ENCODE results near the gene SMAD4. TPM values are rescaled to one million over a fixed set of nuclear protein-coding genes. Genes with fewer than 3 reads are reported as not detected.
"Not testable (repeated sequence)": the region's sequence is repeated elsewhere in the genome, so short reads cannot be mapped to it uniquely, and the experiment has no call there.

The SMAD4 gene
- total RNA-seq, 2 experiments from 2014 or later, result 57.2 to 59.5 TPM

DNA sequence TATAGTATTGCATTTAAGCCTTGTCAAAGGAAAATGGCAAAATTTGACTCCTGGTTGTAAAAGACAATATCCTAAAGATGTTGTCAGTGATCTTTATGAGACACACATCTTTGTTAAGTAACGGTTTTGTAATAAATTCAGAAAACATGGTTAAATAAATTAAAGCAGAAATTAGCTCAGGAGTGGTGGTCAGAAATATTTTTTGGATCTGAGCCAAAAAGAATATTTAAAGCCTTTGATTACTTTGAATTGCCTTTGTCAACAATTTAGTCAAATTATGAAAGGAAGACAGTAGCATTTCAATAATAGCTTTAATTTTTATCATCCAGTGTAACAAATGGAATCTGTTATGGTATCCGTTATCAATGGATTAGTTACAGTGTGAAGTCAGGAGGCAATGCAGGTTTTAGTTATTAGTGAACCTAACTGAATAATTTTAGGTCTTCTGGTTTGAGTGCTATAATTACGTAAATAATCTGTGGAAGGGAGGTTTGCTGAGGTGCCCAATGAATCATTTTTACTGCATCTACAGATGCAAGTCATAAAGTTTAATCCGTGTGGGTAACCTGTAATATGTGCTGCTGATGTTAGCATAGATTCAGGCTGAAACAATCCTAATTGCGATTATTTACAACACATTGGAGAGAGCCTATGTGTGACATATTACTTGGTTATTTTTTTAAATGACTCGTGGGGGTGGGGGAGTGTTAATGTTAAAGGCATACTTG lies 42.7 kb downstream of the SMAD4 start:
- H3K36me3 Mint-ChIP-seq, result peaks cover 44% of the 10 kb centered on the region

DNA sequence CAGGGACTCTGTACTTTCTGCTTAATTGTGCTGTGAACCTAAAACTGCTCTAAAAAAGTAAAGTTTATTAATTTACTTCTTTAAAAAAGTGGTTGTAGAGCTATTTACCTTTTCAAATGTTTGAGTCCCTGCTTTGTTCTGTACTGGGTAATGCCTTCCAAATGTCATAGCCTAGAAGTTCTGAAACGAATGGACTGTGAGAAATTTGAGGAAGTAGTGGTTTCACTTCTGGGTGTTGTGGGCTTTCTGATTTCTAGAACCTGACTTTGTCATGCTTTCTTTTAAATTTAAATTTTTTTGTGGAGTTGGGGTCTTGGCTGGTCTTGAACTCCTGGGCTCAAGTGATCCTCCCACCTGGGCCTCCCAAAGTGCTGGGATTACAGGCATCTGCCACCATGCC lies 44.6 kb downstream of the SMAD4 start:
- Mint-ChIP-seq H3K4me3 (no peak overlapping the region), H3K9me3 (no peaks in the 10 kb centered on the region), H3K36me3 (peaks cover 32% of the 10 kb centered on the region), H3K27ac (no peak overlapping the region), H3K27me3 (no peaks in the 10 kb centered on the region), H3K4me1 (peaks cover 35% of the 10 kb centered on the region)
- DNase-seq, result no peak

More for the DNA sequence above, 42.7 kb downstream of the SMAD4 start:
- Mint-ChIP-seq H3K9me3 (no peaks in the 10 kb centered on the region), H3K4me1 (peaks cover 35% of the 10 kb centered on the region), H3K27me3 (no peaks in the 10 kb centered on the region), H3K27ac (no peak overlapping the region), H3K4me3 (no peak overlapping the region)
- no peak for DNase-seq

DNA sequence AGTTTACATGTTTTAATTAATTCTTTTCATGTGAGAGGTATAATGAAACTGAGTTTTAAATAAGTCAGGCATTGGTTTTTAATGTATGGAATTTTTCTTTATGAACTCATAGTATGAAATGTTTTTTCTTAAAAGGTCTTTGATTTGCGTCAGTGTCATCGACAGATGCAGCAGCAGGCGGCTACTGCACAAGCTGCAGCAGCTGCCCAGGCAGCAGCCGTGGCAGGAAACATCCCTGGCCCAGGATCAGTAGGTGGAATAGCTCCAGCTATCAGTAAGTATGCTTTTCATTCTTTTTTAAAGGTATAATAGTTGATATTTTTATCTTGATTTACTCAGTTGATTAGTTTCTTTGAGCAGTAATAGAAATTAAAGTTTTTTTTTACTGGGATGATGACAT lies 46.5 kb downstream of the SMAD4 start:
- no peaks in the 10 kb centered on the region for H3K27me3 Mint-ChIP-seq
- H3K9me3 Mint-ChIP-seq, result no peaks in the 10 kb centered on the region
- H3K4me3 Mint-ChIP-seq, result no peak overlapping the region
- peaks cover 22% of the 10 kb centered on the region for H3K4me1 Mint-ChIP-seq
- peaks cover 31% of the 10 kb centered on the region for H3K36me3 Mint-ChIP-seq
- H3K27ac Mint-ChIP-seq, result no peak overlapping the region
- no peak for DNase-seq

DNA sequence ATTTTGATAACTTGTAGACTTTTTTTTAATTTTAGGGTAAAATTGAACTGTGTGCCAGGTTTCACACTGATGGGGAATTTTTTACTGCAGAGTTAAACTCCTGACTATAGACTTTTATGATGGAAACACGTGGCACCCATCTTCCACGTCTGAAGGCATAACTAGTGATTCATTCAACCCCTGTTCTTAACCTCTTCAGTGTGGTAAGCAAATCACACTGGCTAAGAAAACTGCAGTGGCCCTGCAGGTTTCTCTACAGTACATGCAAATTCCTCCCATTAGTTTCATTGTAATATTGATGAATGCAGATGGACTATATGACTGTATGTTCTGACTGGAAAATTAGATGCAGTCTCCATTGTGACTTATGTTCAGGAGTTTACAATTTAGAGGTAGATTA lies 47.2 kb downstream of the SMAD4 start:
- H3K4me1 Mint-ChIP-seq, result peaks cover 23% of the 10 kb centered on the region
- no peak overlapping the region for H3K4me3 Mint-ChIP-seq
- H3K9me3 Mint-ChIP-seq, result no peaks in the 10 kb centered on the region
- H3K27me3 Mint-ChIP-seq, result no peaks in the 10 kb centered on the region
- DNase-seq, result no peak
- no peak overlapping the region for H3K27ac Mint-ChIP-seq
- peaks cover 26% of the 10 kb centered on the region for H3K36me3 Mint-ChIP-seq

DNA sequence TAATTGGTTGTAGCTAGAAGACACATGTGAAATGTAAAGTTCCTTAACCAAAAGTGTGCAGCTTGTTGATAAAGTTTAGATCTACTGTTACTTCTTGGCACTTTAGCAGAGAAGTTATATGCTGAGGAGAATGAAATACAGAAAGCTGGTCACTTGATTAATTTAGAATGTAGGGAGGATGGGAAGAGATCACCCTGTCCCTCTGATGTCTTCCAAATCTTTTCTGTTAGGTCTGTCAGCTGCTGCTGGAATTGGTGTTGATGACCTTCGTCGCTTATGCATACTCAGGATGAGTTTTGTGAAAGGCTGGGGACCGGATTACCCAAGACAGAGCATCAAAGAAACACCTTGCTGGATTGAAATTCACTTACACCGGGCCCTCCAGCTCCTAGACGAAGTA lies 48.0 kb downstream of the SMAD4 start:
- no peaks in the 10 kb centered on the region for H3K27me3 Mint-ChIP-seq

DNA sequence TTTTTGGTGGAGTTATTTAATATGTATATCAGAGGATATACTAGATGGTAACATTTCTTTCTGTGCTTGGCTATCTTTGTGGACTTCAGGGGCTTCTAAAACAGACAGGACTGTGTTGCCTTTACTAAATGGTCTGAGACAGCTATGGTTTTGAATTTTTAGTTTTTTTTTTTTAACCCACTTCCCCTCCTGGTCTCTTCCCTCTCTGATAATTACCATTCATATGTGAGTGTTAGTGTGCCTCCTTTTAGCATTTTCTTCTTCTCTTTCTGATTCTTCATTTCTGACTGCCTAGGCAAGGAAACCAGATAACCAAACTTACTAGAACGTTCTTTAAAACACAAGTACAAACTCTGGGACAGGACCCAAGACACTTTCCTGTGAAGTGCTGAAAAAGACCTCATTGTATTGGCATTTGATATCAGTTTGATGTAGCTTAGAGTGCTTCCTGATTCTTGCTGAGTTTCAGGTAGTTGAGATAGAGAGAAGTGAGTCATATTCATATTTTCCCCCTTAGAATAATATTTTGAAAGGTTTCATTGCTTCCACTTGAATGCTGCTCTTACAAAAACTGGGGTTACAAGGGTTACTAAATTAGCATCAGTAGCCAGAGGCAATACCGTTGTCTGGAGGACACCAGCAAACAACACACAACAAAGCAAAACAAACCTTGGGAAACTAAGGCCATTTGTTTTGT lies 52.7 kb downstream of the SMAD4 start:
- H3K36me3 Mint-ChIP-seq, result peaks cover 61% of the 10 kb centered on the region
- peak overlapping the region; percentile 93 for H3K27ac Mint-ChIP-seq
- DNase-seq, result no peak
- peak overlapping the region; percentile 19 for H3K4me3 Mint-ChIP-seq
- peaks cover 19% of the 10 kb centered on the region for H3K4me1 Mint-ChIP-seq
- H3K27me3 Mint-ChIP-seq, result no peaks in the 10 kb centered on the region
- peaks cover 12% of the 10 kb centered on the region for H3K9me3 Mint-ChIP-seq

More for the DNA sequence above, 48.0 kb downstream of the SMAD4 start:
- Mint-ChIP-seq H3K36me3 (peaks cover 31% of the 10 kb centered on the region), H3K4me3 (no peak overlapping the region), H3K4me1 (peaks cover 28% of the 10 kb centered on the region), H3K27ac (no peak overlapping the region), H3K9me3 (no peaks in the 10 kb centered on the region)
- DNase-seq, result no peak

DNA sequence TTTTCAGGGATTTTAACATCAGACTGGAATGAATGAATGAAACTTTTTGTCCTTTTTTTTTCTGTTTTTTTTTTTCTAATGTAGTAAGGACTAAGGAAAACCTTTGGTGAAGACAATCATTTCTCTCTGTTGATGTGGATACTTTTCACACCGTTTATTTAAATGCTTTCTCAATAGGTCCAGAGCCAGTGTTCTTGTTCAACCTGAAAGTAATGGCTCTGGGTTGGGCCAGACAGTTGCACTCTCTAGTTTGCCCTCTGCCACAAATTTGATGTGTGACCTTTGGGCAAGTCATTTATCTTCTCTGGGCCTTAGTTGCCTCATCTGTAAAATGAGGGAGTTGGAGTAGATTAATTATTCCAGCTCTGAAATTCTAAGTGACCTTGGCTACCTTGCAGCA lies 53.4 kb downstream of the SMAD4 start:
- H3K4me3 Mint-ChIP-seq, result no peak overlapping the region
- no peak for DNase-seq
- H3K27ac Mint-ChIP-seq, result peak overlapping the region; percentile 93
- no peaks in the 10 kb centered on the region for H3K27me3 Mint-ChIP-seq
- H3K4me1 Mint-ChIP-seq, result peaks cover 19% of the 10 kb centered on the region
- peaks cover 17% of the 10 kb centered on the region for H3K9me3 Mint-ChIP-seq
- peaks cover 68% of the 10 kb centered on the region for H3K36me3 Mint-ChIP-seq

DNA sequence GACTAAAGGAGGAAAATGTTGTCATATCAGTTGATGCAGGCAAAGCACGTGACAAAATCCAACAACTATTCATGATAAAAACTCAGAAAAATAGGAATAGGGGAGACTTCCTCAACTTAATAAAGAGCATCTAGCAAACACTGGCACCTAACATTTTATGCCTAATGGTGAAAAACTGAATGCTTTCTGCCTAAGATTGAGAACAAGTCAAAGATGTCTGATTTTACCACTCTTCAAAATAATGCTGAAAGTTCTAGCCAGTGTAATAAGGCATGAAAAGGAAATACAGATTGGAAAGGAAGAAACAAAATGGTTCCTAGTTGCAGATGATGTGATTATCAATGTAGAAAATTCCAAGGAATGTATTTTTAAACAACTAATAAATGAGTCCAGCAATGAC lies 58.4 kb downstream of the SMAD4 start:
- Mint-ChIP-seq H3K27ac (no peak overlapping the region), H3K9me3 (peaks cover 26% of the 10 kb centered on the region), H3K4me1 (peaks cover 4% of the 10 kb centered on the region), H3K27me3 (no peaks in the 10 kb centered on the region), H3K4me3 (no peak overlapping the region), H3K36me3 (peaks cover 51% of the 10 kb centered on the region)
- no peak for DNase-seq

DNA sequence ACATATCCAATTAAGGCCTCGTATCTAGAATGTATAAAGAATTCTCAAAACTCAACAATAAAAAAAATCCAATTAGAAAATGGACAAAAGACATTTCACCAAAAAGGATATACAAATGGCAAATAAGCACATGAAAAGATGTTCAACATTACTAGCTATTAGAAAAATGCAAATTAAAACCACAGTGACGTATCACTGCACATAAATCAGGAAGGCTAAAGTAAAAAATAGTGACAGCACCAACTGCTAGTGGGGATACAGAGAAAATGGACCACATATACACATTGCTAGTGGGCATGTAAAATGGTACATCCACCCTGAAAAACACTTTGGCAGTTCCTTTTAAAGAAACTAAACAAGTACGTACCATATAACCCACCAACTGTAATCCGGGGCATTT lies 59.7 kb downstream of the SMAD4 start:
- Mint-ChIP-seq H3K9me3 (peaks cover 29% of the 10 kb centered on the region), H3K27me3 (no peaks in the 10 kb centered on the region), H3K4me3 (no peak overlapping the region), H3K27ac (no peak overlapping the region), H3K36me3 (peaks cover 38% of the 10 kb centered on the region), H3K4me1 (no peaks in the 10 kb centered on the region)
- DNase-seq, result no peak

DNA sequence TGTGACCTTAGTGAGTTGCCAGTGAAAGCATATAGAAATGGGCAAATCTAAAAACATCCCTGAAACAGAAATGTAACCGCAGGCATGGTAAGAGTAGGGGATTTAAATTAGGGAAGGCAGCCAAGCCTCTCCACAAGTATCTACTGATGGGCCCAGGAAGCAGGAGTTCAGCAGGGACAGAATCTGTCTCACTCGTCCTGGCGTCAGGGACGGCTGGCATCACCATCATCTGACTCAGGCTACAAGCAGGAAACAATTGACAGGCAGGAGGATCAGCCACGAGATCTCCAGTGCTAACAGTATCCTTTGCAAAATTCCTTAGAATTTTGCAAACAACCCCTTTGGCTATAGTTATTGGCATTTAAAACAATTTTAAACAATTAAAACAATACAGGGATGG lies 61.3 kb downstream of the SMAD4 start:
- H3K9me3 Mint-ChIP-seq, result peaks cover 25% of the 10 kb centered on the region
- no peak overlapping the region for H3K27ac Mint-ChIP-seq
- H3K4me1 Mint-ChIP-seq, result no peaks in the 10 kb centered on the region
- no peak for DNase-seq
- H3K4me3 Mint-ChIP-seq, result no peak overlapping the region
- H3K27me3 Mint-ChIP-seq, result no peaks in the 10 kb centered on the region
- peaks cover 24% of the 10 kb centered on the region for H3K36me3 Mint-ChIP-seq

DNA sequence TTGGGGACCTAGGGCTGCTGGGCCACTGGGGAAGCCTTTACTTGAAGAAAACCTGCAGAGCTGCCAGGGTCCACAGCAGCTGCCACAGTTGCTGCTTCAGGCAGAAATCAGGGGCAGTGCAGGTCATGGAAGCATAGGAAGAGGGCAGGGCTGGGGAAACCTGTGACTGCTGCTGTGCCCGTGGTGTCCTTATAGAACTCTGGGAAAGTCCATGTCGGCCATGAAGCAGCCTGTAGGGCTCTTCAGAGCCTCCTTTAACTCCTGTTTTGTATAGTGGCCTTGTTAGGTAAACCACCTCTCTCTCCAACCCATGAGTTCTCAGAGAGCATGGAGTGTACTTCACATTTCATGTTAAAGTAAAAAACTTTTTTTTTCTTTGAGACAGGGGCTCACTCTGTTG lies 62.1 kb downstream of the SMAD4 start:
- peaks cover 21% of the 10 kb centered on the region for H3K9me3 Mint-ChIP-seq
- no peak overlapping the region for H3K4me3 Mint-ChIP-seq
- no peak for DNase-seq
- H3K27ac Mint-ChIP-seq, result no peak overlapping the region
- H3K27me3 Mint-ChIP-seq, result no peaks in the 10 kb centered on the region
- H3K36me3 Mint-ChIP-seq, result peaks cover 15% of the 10 kb centered on the region
- no peaks in the 10 kb centered on the region for H3K4me1 Mint-ChIP-seq

DNA sequence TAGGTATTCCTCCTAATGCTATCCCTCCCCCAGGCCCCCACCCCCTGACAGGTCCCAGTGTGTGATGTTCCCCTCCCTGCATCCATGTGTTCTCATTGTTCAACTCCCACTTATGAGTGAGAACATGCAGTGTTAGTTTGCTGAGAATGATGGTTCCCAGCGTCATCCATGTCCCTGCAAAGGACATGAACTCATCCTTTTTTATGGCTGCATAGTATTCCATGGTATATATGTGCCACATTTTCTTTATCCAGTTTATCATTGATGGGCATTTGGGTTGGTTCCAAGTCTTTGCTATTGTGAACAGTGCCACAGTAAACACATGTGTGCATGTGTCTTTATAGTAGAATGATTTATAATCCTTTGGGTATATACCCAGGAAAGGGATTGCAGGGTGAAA lies 63.0 kb downstream of the SMAD4 start:
- H3K27ac Mint-ChIP-seq, H3K36me3 Mint-ChIP-seq, H3K4me1 Mint-ChIP-seq, DNase-seq, H3K4me3 Mint-ChIP-seq, H3K27me3 Mint-ChIP-seq: not testable (repeated sequence)
- H3K9me3 Mint-ChIP-seq, result peaks cover 16% of the 10 kb centered on the region

DNA sequence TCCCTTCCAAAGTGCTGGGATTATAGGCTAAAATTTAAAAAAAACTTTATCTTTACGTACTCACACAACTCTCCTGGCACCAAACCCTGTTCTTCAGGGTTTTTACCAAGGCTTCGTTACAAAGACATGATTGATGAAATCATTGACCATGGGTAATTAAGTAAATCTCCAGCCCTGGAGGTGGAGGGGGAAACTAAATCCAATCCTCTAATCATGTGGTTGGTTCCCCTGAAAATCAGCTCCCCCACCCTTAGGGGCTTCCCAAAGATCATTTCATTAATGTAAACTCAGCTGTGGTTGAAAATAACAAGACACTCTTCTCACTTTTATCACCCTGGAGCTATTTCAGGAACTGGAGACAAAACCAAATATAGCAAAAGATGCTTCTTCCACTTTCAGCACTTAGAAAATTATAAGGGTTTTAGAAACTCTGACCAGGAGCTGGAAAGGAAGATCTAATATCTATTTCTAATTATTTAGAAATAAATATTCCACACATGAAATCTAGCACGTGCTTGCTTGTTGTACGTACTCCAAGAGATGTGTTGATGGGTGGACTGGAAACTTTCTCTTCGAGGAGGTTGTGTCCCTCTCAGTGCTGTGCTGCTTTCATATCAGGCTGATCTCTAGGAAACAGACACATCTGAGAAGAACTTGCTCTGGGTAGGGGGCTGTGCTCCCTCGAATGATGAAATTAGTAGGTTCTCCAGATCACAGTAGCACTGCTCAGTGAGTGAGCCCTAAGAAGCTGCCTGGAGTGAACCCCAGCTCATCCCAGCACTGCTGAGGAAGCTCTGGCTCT lies 67.2 kb downstream of the SMAD4 start:
- Mint-ChIP-seq H3K9me3 (peaks cover 10% of the 10 kb centered on the region), H3K27me3 (no peaks in the 10 kb centered on the region), H3K4me3 (no peak overlapping the region), H3K36me3 (no peaks in the 10 kb centered on the region), H3K27ac (no peak overlapping the region), H3K4me1 (no peaks in the 10 kb centered on the region)
- no peak for DNase-seq

DNA sequence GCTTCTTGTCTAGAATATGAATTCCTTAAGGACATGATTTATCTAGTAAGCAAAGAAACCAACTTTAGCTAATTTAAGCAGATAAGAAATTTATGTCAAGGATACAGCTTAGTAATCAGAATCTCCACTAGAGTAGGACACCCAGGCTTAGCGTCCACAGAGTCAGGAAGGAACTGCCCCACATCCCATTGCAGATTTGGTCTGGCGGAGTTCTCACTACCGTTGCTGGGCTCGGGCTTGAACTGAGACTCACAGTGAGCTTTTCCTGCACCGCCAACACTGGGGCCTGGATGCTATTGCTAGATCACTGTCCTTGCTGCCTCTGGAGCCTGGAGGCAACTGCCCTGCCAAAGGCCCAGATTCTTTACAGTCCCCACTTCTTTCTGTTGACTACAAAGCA lies 68.1 kb downstream of the SMAD4 start:
- Mint-ChIP-seq H3K36me3 (no peaks in the 10 kb centered on the region), H3K27ac (no peak overlapping the region), H3K9me3 (peaks cover 9% of the 10 kb centered on the region), H3K4me3 (no peak overlapping the region), H3K27me3 (no peaks in the 10 kb centered on the region), H3K4me1 (no peaks in the 10 kb centered on the region)
- no peak for DNase-seq

DNA sequence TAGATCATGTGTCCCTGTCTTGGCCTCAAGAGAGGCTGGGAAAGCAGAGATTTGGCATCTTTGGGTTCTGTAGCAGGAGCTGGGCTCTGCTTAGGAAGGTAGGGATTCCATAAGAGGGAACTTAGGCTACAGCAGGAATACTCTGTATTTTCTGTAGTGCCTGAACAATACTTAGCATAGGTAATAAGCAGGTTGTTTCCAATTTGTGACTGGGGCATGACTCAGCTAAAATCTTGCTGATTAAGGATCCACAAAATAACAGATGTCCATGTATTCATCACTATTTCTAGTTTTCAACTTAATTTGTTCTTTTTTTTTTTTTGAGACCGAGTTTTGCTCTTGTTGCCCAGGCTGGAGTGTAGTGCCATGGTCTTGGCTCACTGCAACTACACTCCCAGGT lies 68.5 kb downstream of the SMAD4 start:
- H3K4me3 Mint-ChIP-seq, result no peak overlapping the region
- H3K27ac Mint-ChIP-seq, result no peak overlapping the region
- no peaks in the 10 kb centered on the region for H3K27me3 Mint-ChIP-seq
- H3K9me3 Mint-ChIP-seq, result peaks cover 6% of the 10 kb centered on the region
- no peaks in the 10 kb centered on the region for H3K36me3 Mint-ChIP-seq
- H3K4me1 Mint-ChIP-seq, result no peaks in the 10 kb centered on the region
- DNase-seq, result no peak

Measured in activated naive CD8-positive, alpha-beta T cell treated with anti-CD3 and anti-CD28 coated beads for 36 hours (primary cell).